Fibroblast of villous mesenchyme (primary cell): ENCODE measurements around the gene FSTL4. TPM values are rescaled to one million over a fixed set of nuclear protein-coding genes. Genes with fewer than 3 reads are reported as not detected.

Experiments
- DNase-seq: peaks from one replicate; pipeline ENCODE4 v3.0.0-alpha.2; 2010; ENCODE audit warnings: low read depth
- H3K4me3 ChIP-seq: 2 replicates; pipeline ENCODE4 v1.5.1; 2011; ENCODE audit warnings: low read depth, mild to moderate bottlenecking, low read length
- total RNA-seq: library from RNA; depleted of rRNA; stranded (reverse); fragments of >200 nt; gene quantifications from 2 replicates; pipeline ENCODE4 v1.2.3, GENCODE V29; 2012
- TF ChIP-seq, protein P1 (sequence below): IDR thresholded peaks from 2 replicates; pipeline ENCODE4 v1.5.1; 2012; ENCODE audit warnings: low read depth, mild to moderate bottlenecking, low read length; ENCODE audit not compliant: insufficient read depth

The FSTL4 gene
- total RNA-seq, 1 donor = not detected

DNA sequence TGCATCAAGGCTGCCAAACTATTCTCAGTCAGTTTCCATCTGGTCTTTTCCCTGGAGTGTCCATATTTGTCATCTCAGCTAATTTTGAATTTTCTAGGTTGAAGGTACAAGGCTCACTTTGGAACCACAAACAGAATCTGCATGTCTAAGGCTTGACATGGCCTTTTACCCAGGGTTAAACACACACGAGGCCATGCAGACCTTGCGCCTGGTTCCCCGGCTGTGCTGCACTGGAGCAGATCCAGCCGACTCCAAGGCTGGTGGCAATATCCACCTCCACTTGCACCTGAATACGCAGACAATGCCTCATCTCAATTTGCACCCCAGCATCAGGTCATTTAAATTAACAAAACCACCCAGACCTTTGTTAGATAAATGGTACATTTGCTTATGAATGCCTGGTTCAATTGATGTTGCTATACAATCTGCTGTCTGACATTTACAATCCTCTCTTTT, 284.4 kb downstream of the FSTL4 start:
- H3K4me3 ChIP-seq = no peak overlapping the region
- TF ChIP-seq, protein P1, sequence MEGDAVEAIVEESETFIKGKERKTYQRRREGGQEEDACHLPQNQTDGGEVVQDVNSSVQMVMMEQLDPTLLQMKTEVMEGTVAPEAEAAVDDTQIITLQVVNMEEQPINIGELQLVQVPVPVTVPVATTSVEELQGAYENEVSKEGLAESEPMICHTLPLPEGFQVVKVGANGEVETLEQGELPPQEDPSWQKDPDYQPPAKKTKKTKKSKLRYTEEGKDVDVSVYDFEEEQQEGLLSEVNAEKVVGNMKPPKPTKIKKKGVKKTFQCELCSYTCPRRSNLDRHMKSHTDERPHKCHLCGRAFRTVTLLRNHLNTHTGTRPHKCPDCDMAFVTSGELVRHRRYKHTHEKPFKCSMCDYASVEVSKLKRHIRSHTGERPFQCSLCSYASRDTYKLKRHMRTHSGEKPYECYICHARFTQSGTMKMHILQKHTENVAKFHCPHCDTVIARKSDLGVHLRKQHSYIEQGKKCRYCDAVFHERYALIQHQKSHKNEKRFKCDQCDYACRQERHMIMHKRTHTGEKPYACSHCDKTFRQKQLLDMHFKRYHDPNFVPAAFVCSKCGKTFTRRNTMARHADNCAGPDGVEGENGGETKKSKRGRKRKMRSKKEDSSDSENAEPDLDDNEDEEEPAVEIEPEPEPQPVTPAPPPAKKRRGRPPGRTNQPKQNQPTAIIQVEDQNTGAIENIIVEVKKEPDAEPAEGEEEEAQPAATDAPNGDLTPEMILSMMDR = no peak
- no peak for DNase-seq

DNA sequence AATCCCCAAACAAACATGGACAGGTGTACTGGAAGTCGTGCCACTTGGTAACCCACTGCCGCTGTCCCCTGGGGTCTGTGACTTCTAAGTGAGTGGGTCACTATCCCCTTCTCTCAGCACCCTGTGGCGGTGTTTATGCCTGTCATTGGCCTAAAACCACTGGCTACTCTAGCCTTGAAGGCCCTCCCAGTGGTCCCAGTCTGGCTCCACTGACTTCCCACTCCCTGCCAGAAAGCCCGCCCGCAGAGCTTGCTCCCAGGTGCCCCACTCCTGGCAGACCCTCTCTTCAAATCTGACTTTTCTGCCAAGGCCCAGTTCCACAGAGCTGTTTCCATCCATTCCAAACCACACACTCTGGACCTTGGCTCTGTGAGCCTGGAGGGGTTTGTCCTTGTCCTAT, 286.0 kb downstream of the FSTL4 start:
- H3K4me3 ChIP-seq = no peak overlapping the region
- TF ChIP-seq, protein P1 = no peak
- DNase-seq = no peak

DNA sequence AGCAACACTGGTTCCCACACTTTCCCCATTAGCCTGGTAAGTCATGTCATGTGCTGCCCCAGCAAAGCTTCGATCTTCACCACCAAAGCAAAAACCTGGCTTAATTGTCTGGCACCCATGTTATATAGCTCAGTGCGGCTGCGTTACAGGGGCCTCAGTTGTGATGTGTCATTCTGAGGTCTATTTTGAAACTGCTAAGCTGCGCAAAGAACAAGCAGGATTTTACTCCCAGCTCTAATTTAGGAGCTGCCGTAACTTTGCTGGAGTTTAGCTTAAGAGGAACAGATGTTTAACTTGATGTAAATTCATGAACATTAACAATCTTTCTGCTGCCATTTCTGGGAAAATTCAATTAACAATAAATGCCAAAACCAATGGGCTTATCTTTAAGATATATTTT, 286.5 kb downstream of the FSTL4 start:
- DNase-seq = no peak
- TF ChIP-seq, protein P1 = no peak
- H3K4me3 ChIP-seq = no peak overlapping the region

DNA sequence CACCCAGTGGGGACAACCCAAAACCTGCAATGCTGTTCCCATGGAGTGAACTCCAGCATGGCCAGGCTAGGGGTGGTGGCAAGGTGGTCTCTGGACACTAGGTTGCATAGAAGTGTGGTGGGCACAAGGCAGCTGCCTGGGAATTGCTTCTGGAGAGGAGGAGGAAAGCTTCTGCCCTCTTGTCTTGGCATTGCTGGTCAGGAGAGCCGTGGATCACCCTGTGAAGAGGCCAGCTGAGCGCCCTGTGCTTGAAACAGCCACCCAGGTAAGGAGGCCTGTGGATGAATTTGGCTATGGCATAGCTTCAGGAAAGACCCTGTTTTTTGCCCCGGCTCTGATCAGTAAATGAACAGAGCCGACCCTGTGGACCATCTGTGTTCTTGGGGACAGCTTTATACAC, 287.4 kb downstream of the FSTL4 start:
- H3K4me3 ChIP-seq = no peak overlapping the region
- no peak for DNase-seq
- TF ChIP-seq, protein P1 = no peak

DNA sequence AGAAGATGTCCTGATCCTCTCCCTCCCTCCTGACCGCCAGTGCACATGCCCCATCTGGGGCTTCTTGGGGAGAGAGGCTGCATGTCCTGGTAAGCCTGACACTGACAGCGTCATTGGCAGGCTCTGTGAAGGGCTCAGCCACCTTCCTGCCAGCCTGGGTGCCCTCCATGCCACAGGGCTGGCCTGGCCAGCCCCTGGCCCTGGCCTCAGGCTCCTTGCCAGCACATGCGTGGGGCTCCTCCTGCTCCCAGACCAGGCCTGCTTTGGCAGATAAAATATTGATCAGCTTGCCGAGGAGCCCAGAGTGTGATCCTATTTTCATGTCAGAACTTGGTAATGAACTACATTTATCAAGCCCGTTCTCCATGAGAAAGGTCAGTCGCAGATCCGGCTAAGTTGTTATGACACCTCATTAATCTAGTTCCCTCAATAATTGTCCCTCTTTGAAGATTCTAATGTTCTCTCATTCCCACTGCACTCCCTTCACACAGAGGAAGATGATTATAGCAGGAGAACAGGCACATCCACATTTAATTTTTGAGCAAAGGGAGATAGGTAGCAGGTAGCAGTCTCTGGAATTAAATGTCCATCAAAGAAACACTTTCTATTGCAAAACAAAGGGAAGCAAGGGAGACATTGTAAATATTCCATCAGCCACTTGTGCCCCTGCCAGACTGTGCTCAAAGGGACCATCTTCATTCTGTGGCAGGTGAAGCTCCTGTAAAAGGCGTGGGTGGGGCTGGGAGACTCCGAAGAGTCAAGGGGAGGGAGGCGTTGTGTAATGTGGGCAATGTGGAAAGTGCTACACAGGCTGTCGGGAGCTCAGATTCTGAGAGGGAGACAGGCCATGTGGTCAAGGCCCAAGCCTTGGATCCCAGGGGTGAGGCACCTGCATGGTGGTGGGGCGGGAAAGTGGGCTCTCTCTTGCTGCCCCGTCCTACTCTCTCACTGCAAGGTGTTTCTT, 288.6 kb downstream of the FSTL4 start:
- TF ChIP-seq, protein P1 = no peak
- no peak overlapping the region for H3K4me3 ChIP-seq
- DNase-seq = no peak

DNA sequence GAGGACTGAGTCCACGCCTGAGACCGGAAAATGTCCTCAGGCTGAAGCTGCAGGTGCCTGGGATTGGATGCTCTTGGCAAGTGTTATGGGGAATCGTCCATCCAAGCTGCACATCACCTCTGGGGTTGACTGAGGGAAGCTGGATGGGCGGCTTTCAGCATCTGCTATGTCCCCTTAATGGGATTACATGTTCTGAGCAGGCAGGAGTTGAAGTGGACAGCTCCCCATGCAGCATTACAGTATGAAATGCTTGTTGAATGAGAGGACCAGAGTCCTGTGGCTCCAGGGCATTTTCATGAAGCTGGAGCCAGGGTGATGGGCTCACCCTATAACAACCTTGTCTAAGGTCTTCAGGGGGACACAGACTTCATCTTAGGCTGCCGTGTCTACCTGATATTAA, 289.6 kb downstream of the FSTL4 start:
- TF ChIP-seq, protein P1 = no peak
- no peak overlapping the region for H3K4me3 ChIP-seq
- no peak for DNase-seq
